Rectal smooth muscle tissue (tissue), 1 donor: ENCODE data around the gene DNAH14.
"Not testable (repeated sequence)": the region's sequence is repeated elsewhere in the genome, so short reads cannot be mapped to it uniquely, and the experiment has no call there.

Experiments used
- H3K27ac ChIP-seq: one replicate; pipeline ENCODE4 v1.7.0; 2013; ENCODE audit warnings: low read depth, low read length, inconsistent platforms
- H3K27me3 ChIP-seq: one replicate; pipeline ENCODE4 v1.7.0; 2013; ENCODE audit warnings: low read length; ENCODE audit not compliant: control insufficient read depth, insufficient read depth
- H3K36me3 ChIP-seq: one replicate; pipeline ENCODE4 v1.7.0; 2013; ENCODE audit warnings: low read length; ENCODE audit not compliant: control insufficient read depth, insufficient read depth
- H3K4me1 ChIP-seq: one replicate; pipeline ENCODE4 v1.7.0; 2013; ENCODE audit warnings: low read length; ENCODE audit not compliant: control insufficient read depth, insufficient read depth
- H3K4me3 ChIP-seq: one replicate; pipeline ENCODE4 v1.7.0; 2013; ENCODE audit warnings: low read length
- H3K9ac ChIP-seq: one replicate; pipeline ENCODE4 v1.7.0; 2013; ENCODE audit warnings: low read length

Gene DNAH14

DNA sequence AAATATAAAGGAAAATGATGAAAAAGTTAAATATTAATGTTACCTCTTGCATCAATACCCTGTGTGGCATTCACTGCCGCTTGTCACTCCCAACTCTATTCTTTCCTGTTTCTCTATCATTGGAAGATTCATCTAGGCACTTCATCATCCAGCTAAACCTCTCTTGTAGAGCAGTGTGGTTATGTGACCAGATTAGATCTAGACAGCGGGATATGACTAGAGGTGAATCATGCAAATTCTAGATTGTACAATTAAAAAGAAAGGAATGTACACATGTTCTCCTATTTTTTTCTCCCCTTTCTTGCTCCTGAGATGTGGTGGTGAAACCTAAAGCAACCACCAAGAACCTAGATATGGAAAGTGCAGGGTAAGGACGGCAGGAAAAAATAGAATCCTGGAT, 324.3 kb downstream of the DNAH14 start:
- H3K9ac ChIP-seq: no peak overlapping the region
- H3K27ac ChIP-seq: no peak overlapping the region
- no peaks in the 10 kb centered on the region for H3K4me1 ChIP-seq
- no peaks in the 10 kb centered on the region for H3K27me3 ChIP-seq
- no peak overlapping the region for H3K4me3 ChIP-seq
- H3K36me3 ChIP-seq: no peaks in the 10 kb centered on the region

DNA sequence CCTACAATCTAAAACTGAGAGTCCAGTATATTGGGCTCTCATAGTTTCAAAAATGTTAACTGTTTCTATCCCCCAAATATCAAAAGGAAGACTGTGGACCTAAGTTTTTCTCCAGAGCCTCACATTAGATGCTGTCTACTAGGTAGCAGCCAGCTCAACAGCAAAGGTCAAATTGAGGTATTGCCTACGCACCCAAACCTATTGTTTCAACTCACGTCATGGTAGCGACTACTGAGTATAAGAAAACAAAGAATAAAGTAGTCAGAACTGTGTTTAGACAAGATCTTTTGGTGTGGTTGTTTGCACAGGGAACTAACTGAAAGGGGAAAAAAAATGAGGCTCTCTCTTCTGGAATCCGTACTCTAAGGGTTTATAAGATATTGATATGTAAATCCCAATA, 325.2 kb downstream of the DNAH14 start:
- H3K36me3 ChIP-seq: no peaks in the 10 kb centered on the region
- H3K4me3 ChIP-seq: no peak overlapping the region
- no peak overlapping the region for H3K27ac ChIP-seq

DNA sequence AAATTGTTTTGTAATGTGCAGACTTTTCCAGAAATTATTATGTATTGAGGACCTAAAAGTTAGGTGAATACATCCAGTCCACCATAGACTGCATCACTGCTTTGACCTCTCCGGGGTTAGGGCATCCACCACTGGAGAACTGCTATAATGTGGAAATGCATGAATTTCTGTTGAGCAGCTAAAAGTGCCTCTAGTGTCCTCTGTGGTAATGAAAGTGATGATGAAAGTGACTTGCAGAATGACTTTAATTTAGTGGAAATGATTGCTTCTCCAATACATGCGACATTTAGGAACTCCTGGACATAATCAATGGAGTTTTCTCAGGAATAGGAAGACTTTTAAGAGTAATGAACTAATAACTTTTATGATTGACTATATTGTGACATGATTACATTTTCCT, 327.6 kb downstream of the DNAH14 start:
- no peaks in the 10 kb centered on the region for H3K36me3 ChIP-seq
- no peaks in the 10 kb centered on the region for H3K4me1 ChIP-seq
- no peaks in the 10 kb centered on the region for H3K27me3 ChIP-seq
- H3K4me3 ChIP-seq: no peak overlapping the region
- H3K27ac ChIP-seq: no peak overlapping the region
- H3K9ac ChIP-seq: no peak overlapping the region

More for the DNA sequence above, 325.2 kb downstream of the DNAH14 start:
- no peak overlapping the region for H3K9ac ChIP-seq
- H3K4me1 ChIP-seq: no peaks in the 10 kb centered on the region
- H3K27me3 ChIP-seq: no peaks in the 10 kb centered on the region

DNA sequence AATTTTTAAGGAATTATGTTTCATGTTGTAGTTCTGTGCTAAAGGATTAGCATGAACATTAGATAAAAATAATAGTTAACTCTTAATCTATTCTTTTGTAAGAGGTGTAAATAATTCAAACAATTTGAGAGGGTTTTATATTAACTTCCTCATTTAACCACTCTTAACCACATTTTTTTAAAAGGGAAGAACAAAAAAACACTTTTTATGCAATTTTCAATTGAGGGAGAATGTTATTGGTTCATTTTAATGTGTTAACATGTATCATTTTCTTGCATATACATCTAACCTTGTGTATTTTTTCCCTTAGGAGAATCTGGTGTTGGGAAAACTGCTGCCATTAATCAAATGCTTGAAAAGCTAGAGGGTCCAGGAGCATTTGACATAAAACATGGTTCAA, 329.3 kb downstream of the DNAH14 start:
- Histone ChIP-seq H3K27ac (no peak overlapping the region), H3K4me3 (no peak overlapping the region), H3K4me1 (no peaks in the 10 kb centered on the region), H3K27me3 (no peaks in the 10 kb centered on the region), H3K9ac (no peak overlapping the region), H3K36me3 (no peaks in the 10 kb centered on the region)

DNA sequence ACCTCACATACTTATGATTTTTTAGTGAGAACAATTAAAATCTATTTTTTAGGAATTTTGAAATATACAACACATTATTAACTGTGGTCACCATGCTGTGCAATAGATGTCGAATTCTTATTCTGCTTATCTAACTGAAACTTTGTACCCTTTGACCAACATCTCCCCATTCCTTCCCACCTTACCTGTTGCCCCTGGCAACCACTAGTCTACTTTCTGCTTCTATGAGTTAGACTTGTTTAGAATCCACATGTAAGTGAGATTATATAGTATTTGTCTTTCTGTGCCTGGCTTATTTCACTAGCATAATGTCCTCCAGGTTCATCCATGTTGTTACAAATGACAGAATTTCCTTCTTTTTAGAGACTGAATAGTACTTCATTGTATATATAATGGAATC, 330.1 kb downstream of the DNAH14 start:
- H3K27ac ChIP-seq: no peak overlapping the region
- no peaks in the 10 kb centered on the region for H3K36me3 ChIP-seq
- H3K4me1 ChIP-seq: no peaks in the 10 kb centered on the region
- H3K4me3 ChIP-seq: no peak overlapping the region
- H3K27me3 ChIP-seq: no peaks in the 10 kb centered on the region
- H3K9ac ChIP-seq: no peak overlapping the region

DNA sequence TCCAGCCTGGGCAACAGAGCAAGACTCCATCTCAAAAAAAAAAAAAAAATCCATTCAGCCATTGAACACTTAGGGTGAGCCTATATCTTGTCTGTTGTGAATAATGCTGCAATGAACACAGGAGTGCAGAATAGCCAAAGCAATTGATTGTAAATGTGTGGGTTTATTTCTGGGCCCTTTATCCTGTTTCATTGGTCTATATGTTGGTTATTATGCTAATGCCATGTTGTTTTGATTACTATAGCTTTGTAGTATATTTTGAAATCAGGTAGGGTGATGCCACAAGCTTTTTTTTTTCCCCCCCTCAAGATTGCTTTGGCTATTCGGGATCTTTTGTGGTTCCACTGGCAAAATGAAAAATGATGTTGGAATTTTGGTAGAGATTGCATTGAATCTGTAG, 330.8 kb downstream of the DNAH14 start:
- H3K27ac ChIP-seq: no peak overlapping the region
- no peak overlapping the region for H3K9ac ChIP-seq
- no peaks in the 10 kb centered on the region for H3K27me3 ChIP-seq
- no peaks in the 10 kb centered on the region for H3K4me1 ChIP-seq
- no peaks in the 10 kb centered on the region for H3K36me3 ChIP-seq
- no peak overlapping the region for H3K4me3 ChIP-seq

DNA sequence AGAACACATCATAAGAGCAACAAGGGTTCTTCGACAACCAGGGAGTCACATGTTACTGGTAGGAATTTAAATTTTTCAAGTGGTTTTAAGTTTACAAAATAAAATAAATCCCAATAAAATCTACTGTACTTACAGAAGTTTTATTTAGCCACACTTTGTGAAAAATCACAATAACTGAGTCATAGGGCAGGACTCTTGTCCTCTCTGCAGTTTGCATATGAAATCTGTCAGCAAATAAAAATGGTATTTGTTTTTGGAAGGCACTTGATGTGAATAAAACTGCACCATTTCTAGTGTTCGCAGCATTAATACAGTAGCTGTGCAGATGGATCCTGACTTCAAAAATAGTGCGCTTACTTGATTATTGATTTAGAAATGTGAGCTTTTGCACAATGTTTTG, 348.0 kb downstream of the DNAH14 start:
- H3K36me3 ChIP-seq: no peaks in the 10 kb centered on the region
- no peaks in the 10 kb centered on the region for H3K4me1 ChIP-seq
- H3K27me3 ChIP-seq: no peaks in the 10 kb centered on the region
- H3K4me3 ChIP-seq: no peak overlapping the region
- H3K9ac ChIP-seq: no peak overlapping the region
- H3K27ac ChIP-seq: no peak overlapping the region

DNA sequence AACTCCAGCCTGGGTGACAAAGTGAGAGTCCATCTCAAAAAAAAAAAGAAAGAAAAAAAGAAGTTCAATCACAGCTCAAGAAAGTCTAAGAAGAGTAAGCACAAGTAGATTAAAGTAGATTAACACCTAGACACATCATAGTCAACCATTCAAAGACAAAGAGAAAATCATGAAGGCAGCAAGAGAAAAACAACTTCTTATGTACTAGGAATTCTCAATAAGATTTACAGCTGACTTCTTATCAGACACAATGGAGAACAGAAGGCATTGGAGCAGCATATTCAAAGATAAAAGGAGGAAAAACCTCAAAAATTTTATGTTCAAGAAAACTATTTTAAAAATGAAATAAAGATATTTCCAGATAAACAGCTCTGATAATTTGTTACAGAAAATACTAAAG, 351.1 kb downstream of the DNAH14 start:
- H3K4me3 ChIP-seq: no peak overlapping the region
- H3K27me3 ChIP-seq: no peaks in the 10 kb centered on the region
- H3K36me3 ChIP-seq: no peaks in the 10 kb centered on the region

DNA sequence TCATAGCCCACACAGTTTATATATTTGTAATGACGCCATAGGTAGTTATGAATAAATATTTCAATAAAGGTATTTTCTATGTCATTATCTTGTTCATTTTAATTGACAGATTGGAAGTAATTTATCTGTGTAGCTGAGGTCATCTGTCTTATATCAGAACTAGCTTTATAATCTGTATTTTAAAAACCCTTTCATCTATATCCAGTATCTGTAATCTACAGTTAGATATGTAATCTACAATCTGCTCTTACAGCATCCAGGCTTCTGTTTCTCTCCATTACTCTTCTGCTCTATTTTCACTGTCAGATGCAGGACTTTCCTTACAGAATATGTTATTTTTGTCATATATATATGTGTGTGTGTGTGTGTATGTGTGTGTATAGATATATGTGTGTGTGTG, 360.8 kb downstream of the DNAH14 start:
- H3K27me3 ChIP-seq: no peaks in the 10 kb centered on the region
- H3K4me3 ChIP-seq: no peak overlapping the region
- H3K36me3 ChIP-seq: no peaks in the 10 kb centered on the region
- H3K9ac ChIP-seq: no peak overlapping the region
- H3K27ac ChIP-seq: no peak overlapping the region
- H3K4me1 ChIP-seq: no peaks in the 10 kb centered on the region

More for the DNA sequence above, 351.1 kb downstream of the DNAH14 start:
- H3K27ac ChIP-seq: no peak overlapping the region
- H3K4me1 ChIP-seq: no peaks in the 10 kb centered on the region
- no peak overlapping the region for H3K9ac ChIP-seq

DNA sequence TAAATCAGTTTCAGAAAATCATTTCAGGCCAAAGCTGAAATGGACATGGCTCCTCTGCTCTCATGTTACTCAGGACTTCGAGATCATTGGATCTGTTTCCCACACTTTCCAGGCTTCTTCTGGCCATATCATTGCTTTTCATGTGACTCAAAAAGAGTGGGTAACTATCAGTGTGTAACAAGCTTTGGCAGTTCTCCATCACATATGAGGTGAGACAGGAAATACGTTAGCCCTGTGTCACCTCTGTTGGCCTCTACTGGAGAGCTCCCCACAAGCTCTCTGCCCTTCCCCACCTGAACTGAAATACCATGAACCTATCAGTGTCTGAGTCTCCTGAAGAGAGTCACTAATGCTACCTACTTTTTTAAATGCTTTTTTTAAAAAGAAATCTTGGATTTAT, 370.1 kb downstream of the DNAH14 start:
- Histone ChIP-seq H3K4me3 (no peak overlapping the region), H3K36me3 (no peaks in the 10 kb centered on the region), H3K4me1 (no peaks in the 10 kb centered on the region), H3K9ac (no peak overlapping the region), H3K27ac (no peak overlapping the region), H3K27me3 (no peaks in the 10 kb centered on the region)

DNA sequence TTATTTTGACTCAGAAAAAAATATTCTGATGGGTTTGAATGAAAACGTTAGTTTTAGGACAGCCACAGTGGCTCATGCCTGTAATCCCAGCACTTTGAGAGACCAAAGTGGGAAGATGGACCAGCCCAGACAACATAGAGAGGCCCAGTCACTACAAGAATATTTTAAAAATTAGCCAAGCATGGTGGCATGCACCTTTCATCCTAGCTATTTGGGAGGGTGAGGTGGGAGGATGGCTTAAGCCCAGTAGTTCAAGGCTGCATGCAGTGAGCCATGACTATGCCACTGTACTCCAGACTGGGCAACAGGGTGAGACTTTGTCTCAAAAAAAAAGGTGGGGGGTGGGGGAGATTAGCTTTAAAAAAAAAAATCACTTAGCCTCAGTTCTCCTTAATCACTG, 370.9 kb downstream of the DNAH14 start:
- H3K36me3 ChIP-seq: no peaks in the 10 kb centered on the region
- no peak overlapping the region for H3K27ac ChIP-seq
- H3K4me3 ChIP-seq: no peak overlapping the region
- H3K4me1 ChIP-seq: no peaks in the 10 kb centered on the region
- H3K9ac ChIP-seq: no peak overlapping the region
- no peaks in the 10 kb centered on the region for H3K27me3 ChIP-seq

DNA sequence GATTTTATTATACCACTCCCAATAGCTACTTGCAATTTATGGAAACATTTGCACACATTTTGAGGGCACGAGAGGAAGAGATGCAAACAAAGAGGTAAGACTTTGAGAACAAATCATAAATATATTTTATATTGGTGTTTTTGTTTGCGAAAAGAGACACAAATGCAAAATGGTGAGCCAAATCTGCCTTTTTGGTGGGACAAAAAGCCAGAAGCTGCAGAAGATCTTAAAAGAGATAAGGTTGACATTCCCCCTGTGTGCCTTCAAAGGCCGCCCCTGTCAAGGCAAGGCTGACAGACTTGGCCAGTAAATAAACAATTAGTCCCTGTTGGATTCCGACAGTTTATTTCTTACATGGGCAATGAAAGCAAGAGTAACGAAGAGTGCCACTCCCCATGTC, 375.5 kb downstream of the DNAH14 start:
- H3K4me3 ChIP-seq: no peak overlapping the region
- H3K9ac ChIP-seq: no peak overlapping the region
- no peaks in the 10 kb centered on the region for H3K36me3 ChIP-seq
- no peak overlapping the region for H3K27ac ChIP-seq
- H3K27me3 ChIP-seq: no peaks in the 10 kb centered on the region
- H3K4me1 ChIP-seq: no peaks in the 10 kb centered on the region

DNA sequence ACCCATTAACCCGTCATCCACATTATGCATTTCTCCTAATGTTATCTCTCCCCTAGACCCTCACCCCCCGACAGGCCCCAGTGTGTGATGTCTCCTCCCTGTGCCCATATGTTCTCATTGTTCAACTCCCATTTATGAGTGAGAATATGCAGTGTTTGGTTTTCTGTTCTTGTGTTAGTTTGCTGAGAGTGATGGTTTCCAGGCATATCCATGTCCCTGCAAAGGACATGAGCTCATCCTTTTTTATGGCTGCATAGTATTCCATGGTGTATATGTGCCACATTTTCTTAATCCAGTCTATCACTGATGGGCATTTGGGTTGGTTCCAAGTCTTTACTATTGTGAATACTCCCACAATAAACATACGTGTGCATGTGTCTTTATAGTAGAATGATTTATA, 381.1 kb downstream of the DNAH14 start:
- not testable (repeated sequence) for H3K4me3 ChIP-seq, H3K4me1 ChIP-seq, H3K36me3 ChIP-seq, H3K27me3 ChIP-seq, H3K27ac ChIP-seq, H3K9ac ChIP-seq
